NCI-H1048 (cell line): ENCODE data around the gene ZNF219.
"Not testable (repeated sequence)": the region's sequence is repeated elsewhere in the genome, so short reads cannot be mapped to it uniquely, and the experiment has no call there.

Source experiments
- DNase-seq: peaks from one replicate; lab custom pipeline; 2025; lab: John Stamatoyannopoulos, UW

Gene ZNF219

GRCh38 chr14:21043387-21043973, 55.0 kb downstream of the ZNF219 start:
- DNase-seq = no peak

GRCh38 chr14:21042918-21043317, 55.5 kb downstream of the ZNF219 start:
- DNase-seq = no peak

GRCh38 chr14:21041676-21042433, 56.6 kb downstream of the ZNF219 start, which contains the start of gene RNASE7:
Gene RNASE7, plus strand, starts transcription at chr14:21042362. Its CDS starts 631 bp downstream, at chr14:21042993.
- DNase-seq = no peak

- DNase-seq = not testable (repeated sequence)
Observed at GRCh38 chr14:21040941-21041340, 57.5 kb downstream of the ZNF219 start.

- DNase-seq = no peak
Observed at GRCh38 chr14:21040370-21040925, 58.0 kb downstream of the ZNF219 start.
